Thyroid gland (tissue), 4 donors: Measurements from ENCODE around the gene TBX3.

Experiments used
- CTCF ChIP-seq, 6 experiments: fragments of 200-600 bp in 3 of 6; fragments of 450-650 bp in 3 of 6; sonication (generic) in 3 of 6; IDR thresholded peaks; one replicate each; pipeline ENCODE4 v1.5.1; 2016 to 2019; ENCODE audit warnings: antibody characterized with exemption in 6 of 6, mild to moderate bottlenecking in 2 of 6, inconsistent platforms in 1 of 6, moderate library complexity in 1 of 6
- POLR2A ChIP-seq, 2 donors: fragments of 450-650 bp; IDR thresholded peaks; one replicate each; pipeline ENCODE4 v1.6.1; 2017; ENCODE audit warnings: antibody characterized with exemption in 2 of 2, mild to moderate bottlenecking in 2 of 2, moderate library complexity in 1 of 2

GRCh38 chr12:114684870-114685273 lies 897 bp upstream of the TBX3 start:
- TF ChIP-seq CTCF (IDR thresholded peaks at IDR 0.05) (no peak), POLR2A (IDR thresholded peaks at IDR 0.05) (no peak)
